ENCODE data around the gene ARFIP1.

Gene ARFIP1

DNA sequence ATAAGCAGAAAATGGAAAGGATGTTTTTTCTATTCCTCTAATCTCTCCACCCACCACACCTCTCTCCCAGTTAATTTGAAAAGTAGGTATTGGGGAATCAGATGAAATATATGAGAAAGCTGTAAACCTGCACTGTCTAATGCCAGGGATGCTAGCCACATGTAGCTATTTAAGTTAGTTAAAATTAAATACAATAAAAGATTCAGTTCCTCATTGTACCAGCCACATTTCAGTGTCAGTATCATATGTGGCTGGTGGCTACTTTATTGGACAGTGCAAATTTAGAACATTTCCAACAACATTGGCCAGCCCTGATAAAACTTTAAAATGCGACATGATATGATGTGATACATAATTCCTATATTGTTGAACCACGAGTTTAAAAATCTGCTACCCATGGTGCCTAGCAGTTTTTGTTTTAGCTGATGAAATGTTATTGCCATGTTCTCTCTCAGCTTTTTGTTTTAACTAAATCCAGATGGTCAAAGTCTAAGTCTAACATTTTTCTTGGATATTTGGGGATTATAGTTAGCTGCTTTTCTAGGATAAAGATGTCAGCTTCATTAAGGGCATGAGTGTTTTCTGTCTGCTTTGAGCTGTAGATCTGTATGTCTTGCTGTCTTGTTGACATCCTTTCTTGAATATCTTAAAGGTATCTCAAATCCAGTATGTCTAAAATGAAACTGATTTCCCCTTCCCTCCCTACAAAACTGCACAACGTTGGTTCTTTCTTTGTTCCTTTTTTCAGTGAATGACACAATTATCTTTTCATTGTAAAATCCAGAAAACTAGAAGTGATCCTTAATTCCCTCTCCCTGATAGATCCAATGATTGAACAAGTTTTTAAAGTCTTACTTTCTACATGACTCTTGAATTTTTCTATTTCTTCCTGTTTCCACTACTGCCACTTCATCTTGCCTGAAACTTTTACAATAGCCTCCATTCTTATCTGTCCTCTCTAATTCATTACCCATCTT, 6.2 kb downstream of the ARFIP1 start:
- Histone ChIP-seq H3K4me3 (ENCODE audit: low read depth, low read length) (no peak overlapping the region), H3K9me3 (ENCODE audit: control insufficient read depth, insufficient read depth, low read length) (no peaks in the 10 kb centered on the region), H3K27ac (ENCODE audit: low read depth, low read length) (no peak overlapping the region), H3K4me1 (ENCODE audit: control insufficient read depth, insufficient read depth, low read length) (peaks cover 2% of the 10 kb centered on the region; the same call in 1 of the 2 replicates), H3K9ac (ENCODE audit: low read depth, low read length) (no peak overlapping the region), H3K27me3 (ENCODE audit: control insufficient read depth, insufficient read depth, low read length) (no peaks in the 10 kb centered on the region), H3K36me3 (ENCODE audit: control insufficient read depth, insufficient read depth, low read length) (0 out of 2 replicates have a peak, but pooled peaks cover 7% of the 10 kb centered on the region)

DNA sequence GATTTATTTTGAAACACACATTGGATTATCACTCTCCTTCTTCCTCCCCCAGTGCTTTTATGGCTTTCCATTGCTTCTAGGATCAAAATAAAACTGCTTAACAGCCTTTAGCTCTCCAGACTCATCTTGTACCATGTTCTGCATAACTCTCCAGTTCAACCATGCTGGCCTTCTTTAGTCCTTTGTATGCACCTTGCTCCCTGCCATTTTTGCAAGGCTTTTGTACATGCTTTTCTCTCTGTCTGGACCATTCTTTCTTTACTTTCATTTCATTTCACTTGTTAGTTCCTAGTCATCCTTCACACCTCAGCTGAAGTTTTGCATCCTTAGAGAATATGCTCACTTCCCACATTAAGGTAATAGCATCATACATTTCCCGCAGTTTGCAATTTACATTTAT, 6.9 kb downstream of the ARFIP1 start:
- Histone ChIP-seq H3K36me3 (ENCODE audit: control insufficient read depth, insufficient read depth, low read length) (0 out of 2 replicates have a peak, but pooled peaks cover 7% of the 10 kb centered on the region), H3K4me1 (ENCODE audit: control insufficient read depth, insufficient read depth, low read length) (no peaks in the 10 kb centered on the region), H3K27ac (ENCODE audit: low read depth, low read length) (no peak overlapping the region), H3K9me3 (ENCODE audit: control insufficient read depth, insufficient read depth, low read length) (no peaks in the 10 kb centered on the region), H3K27me3 (ENCODE audit: control insufficient read depth, insufficient read depth, low read length) (no peaks in the 10 kb centered on the region), H3K4me3 (ENCODE audit: low read depth, low read length) (no peak overlapping the region), H3K9ac (ENCODE audit: low read depth, low read length) (no peak overlapping the region)

DNA sequence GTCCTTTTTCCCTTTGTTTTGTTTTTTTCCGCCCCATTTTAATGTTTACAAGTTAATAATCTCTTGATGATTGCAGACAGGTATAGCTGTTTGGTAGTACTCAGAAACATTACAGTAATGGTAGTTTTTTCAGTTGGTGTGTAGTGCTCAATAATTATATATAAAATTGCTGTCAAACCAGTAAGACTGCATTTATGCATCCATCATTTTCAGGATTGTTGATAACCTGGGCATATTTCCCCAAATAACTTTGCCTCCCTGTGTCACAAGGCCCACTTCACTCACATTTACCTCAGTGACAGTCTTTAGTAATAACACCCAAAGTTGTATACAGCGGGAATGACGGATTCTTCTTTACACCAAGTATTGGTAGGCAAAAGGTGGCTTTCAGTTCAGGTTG, 16.1 kb downstream of the ARFIP1 start:
- Histone ChIP-seq H3K27me3 (ENCODE audit: control insufficient read depth, insufficient read depth, low read length) (no peaks in the 10 kb centered on the region), H3K36me3 (ENCODE audit: control insufficient read depth, insufficient read depth, low read length) (no peaks in the 10 kb centered on the region), H3K9me3 (ENCODE audit: control insufficient read depth, insufficient read depth, low read length) (no peaks in the 10 kb centered on the region), H3K9ac (ENCODE audit: low read depth, low read length) (no peak overlapping the region), H3K4me1 (ENCODE audit: control insufficient read depth, insufficient read depth, low read length) (peaks cover 18% of the 10 kb centered on the region), H3K27ac (ENCODE audit: low read depth, low read length) (no peak overlapping the region), H3K4me3 (ENCODE audit: low read depth, low read length) (no peak overlapping the region)

DNA sequence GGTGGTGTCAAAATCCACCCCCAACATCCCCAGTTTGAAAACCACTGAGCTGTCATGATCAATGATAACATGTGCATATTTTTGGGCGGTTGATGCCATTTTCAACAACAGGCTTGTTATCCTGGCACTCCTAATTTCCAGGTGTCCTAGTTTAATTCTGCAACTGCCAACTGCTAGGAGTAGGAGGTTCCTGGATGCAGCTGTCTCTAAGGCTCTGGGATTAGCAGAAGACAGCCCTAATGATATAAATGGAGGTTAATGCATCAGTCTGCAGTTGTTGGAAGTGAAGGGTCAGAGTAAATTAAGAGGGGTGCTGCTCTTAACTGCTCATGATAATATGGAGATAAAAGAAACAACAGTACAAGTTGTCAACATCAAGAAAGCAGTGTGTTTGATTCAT, 23.8 kb downstream of the ARFIP1 start:
- Histone ChIP-seq H3K9ac (ENCODE audit: low read depth, low read length) (no peak overlapping the region), H3K9me3 (ENCODE audit: control insufficient read depth, insufficient read depth, low read length) (no peaks in the 10 kb centered on the region), H3K36me3 (ENCODE audit: control insufficient read depth, insufficient read depth, low read length) (no peaks in the 10 kb centered on the region), H3K4me3 (ENCODE audit: low read depth, low read length) (no peak overlapping the region), H3K27me3 (ENCODE audit: control insufficient read depth, insufficient read depth, low read length) (no peaks in the 10 kb centered on the region), H3K4me1 (ENCODE audit: control insufficient read depth, insufficient read depth, low read length) (peaks cover 11% of the 10 kb centered on the region), H3K27ac (ENCODE audit: low read depth, low read length) (no peak overlapping the region)

DNA sequence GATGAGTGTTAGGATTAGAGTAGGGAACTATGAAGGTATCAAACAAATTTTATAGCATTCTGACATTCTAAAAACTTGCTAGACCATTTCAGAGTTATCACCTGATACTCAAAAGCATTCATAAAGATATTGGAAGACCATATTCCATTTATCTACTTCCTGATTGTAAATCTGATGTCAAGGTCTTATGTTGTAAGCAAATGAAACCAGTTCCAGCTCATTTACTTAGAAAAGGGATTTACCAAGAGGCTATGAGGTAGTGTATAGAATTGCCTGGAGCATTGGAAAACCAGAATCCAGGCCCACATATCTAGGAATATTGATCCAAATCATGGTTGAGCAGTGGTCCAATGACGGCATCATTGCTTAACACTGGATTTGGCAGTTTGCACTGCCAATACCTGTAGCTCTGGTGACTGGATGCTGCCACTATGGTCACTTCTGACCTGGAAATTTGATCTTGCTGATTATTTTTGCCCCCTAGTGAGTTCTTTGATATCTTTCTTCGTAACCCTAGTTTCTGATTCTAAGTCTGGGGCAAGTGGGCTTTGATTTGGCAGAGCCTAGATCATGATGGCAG, 25.4 kb downstream of the ARFIP1 start:
- Histone ChIP-seq H3K27ac (ENCODE audit: low read depth, low read length) (no peak overlapping the region), H3K4me3 (ENCODE audit: low read depth, low read length) (no peak overlapping the region), H3K27me3 (ENCODE audit: control insufficient read depth, insufficient read depth, low read length) (no peaks in the 10 kb centered on the region), H3K4me1 (ENCODE audit: control insufficient read depth, insufficient read depth, low read length) (peaks cover 16% of the 10 kb centered on the region), H3K36me3 (ENCODE audit: control insufficient read depth, insufficient read depth, low read length) (no peaks in the 10 kb centered on the region), H3K9me3 (ENCODE audit: control insufficient read depth, insufficient read depth, low read length) (no peaks in the 10 kb centered on the region), H3K9ac (ENCODE audit: low read depth, low read length) (no peak overlapping the region)

DNA sequence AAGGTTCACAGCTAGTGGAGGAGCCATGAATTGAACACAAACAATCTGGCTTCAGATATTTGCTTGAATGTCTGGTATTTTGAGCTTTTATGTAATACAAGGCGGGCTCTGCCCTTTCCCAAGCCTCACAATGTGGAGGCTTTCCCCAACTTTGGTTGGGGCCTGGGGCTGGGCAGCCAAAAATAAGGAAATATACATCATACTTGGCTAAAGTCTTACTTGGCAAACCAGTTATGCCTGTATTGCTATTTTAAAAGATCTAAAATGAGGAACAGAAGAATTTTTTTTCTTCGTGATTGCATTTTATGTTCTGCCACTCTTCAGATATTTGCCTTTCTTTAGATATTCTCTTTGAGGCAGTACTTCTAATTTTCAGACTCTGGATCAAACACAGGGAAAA, 26.1 kb downstream of the ARFIP1 start:
- no peak overlapping the region for H3K4me3 ChIP-seq (ENCODE audit: low read depth, low read length)
- H3K27ac ChIP-seq (ENCODE audit: low read depth, low read length), result no peak overlapping the region
- H3K27me3 ChIP-seq (ENCODE audit: control insufficient read depth, insufficient read depth, low read length), result no peaks in the 10 kb centered on the region
- no peak overlapping the region for H3K9ac ChIP-seq (ENCODE audit: low read depth, low read length)
- no peaks in the 10 kb centered on the region for H3K36me3 ChIP-seq (ENCODE audit: control insufficient read depth, insufficient read depth, low read length)
- no peaks in the 10 kb centered on the region for H3K9me3 ChIP-seq (ENCODE audit: control insufficient read depth, insufficient read depth, low read length)
- peaks cover 13% of the 10 kb centered on the region for H3K4me1 ChIP-seq (ENCODE audit: control insufficient read depth, insufficient read depth, low read length)

DNA sequence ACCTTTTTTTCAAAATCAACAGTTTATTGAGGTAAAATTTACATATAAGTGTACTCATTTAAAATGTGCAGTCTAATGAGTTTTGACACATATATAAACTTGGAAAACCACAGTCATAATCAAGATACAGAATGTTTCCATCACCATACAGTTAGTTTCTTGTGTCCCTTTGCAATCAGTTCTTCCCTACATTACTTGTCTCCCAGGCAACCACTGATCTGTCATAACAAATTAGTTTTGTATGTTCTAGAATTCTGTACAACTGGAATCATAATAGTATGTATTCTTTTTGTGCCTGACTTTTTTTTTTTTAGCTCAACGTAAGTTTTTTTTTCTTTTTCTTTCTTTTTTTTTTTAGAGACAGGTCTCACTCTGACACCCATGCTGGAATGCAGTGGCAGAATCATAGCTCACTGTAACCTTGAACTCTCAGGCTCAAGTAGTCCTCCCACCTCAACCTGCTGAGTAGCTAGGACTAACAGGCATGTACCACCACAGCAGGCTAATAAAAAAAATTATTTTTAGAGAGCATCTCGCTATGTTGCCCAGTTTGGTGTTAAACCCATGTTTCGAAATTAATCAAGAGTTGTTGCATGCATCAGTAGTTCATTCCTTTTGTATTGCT, 26.9 kb downstream of the ARFIP1 start:
- Histone ChIP-seq H3K27ac (ENCODE audit: low read depth, low read length) (no peak overlapping the region), H3K4me1 (ENCODE audit: control insufficient read depth, insufficient read depth, low read length) (peaks cover 13% of the 10 kb centered on the region), H3K36me3 (ENCODE audit: control insufficient read depth, insufficient read depth, low read length) (no peaks in the 10 kb centered on the region), H3K9ac (ENCODE audit: low read depth, low read length) (no peak overlapping the region), H3K4me3 (ENCODE audit: low read depth, low read length) (no peak overlapping the region), H3K27me3 (ENCODE audit: control insufficient read depth, insufficient read depth, low read length) (no peaks in the 10 kb centered on the region), H3K9me3 (ENCODE audit: control insufficient read depth, insufficient read depth, low read length) (no peaks in the 10 kb centered on the region)

DNA sequence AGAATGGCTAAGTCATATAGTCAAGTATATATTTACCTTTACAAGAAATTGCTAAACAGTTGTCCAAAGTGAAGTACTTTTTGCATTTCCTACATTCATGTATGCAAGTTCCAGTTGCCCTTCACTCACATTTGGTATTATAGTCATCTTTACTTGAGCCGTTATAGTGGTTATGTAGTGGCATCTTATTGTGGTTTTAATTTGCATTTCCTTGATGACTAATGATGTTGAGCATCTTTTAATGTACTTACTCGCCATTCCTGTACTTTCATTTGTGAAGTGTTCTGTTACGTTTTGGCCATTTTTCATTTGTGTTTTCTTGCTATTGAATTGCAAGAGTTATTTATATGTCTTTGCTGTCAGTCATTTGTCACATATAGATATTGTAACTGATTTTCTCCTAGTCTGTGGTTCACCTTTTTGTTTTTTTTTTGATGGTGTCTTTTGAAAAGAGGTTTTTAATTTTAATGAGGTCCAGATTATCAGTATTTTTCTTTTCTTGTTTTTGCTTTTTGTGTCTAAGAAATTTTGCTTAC, 27.6 kb downstream of the ARFIP1 start:
- no peaks in the 10 kb centered on the region for H3K27me3 ChIP-seq (ENCODE audit: control insufficient read depth, insufficient read depth, low read length)
- H3K9ac ChIP-seq (ENCODE audit: low read depth, low read length), result no peak overlapping the region
- no peak overlapping the region for H3K27ac ChIP-seq (ENCODE audit: low read depth, low read length)
- H3K36me3 ChIP-seq (ENCODE audit: control insufficient read depth, insufficient read depth, low read length), result no peaks in the 10 kb centered on the region
- no peaks in the 10 kb centered on the region for H3K9me3 ChIP-seq (ENCODE audit: control insufficient read depth, insufficient read depth, low read length)
- H3K4me3 ChIP-seq (ENCODE audit: low read depth, low read length), result no peak overlapping the region
- H3K4me1 ChIP-seq (ENCODE audit: control insufficient read depth, insufficient read depth, low read length), result peaks cover 13% of the 10 kb centered on the region

DNA sequence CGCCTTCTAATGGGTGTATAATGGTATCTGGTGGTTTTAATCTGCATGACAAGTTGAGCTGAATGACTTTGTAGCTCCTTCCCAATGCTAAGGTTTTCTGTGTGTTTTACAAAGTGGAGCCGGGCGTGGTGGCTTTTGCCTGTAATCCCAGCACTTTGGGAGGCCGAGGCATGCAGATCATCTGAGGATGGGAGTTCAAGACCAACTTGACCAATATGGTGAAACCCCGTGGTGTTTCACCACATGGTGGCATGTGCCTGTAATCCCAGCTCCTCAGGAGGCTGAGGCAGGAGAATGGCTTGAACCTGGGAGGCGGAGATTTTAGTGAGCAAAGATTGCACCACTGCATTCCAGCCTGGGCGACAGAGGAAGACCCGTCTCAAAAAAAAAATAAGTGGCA, 28.9 kb downstream of the ARFIP1 start:
- H3K4me1 ChIP-seq (ENCODE audit: control insufficient read depth, insufficient read depth, low read length), result peaks cover 13% of the 10 kb centered on the region
- H3K27me3 ChIP-seq (ENCODE audit: control insufficient read depth, insufficient read depth, low read length), result no peaks in the 10 kb centered on the region
- no peak overlapping the region for H3K27ac ChIP-seq (ENCODE audit: low read depth, low read length)
- no peaks in the 10 kb centered on the region for H3K9me3 ChIP-seq (ENCODE audit: control insufficient read depth, insufficient read depth, low read length)
- H3K9ac ChIP-seq (ENCODE audit: low read depth, low read length), result no peak overlapping the region
- no peaks in the 10 kb centered on the region for H3K36me3 ChIP-seq (ENCODE audit: control insufficient read depth, insufficient read depth, low read length)
- H3K4me3 ChIP-seq (ENCODE audit: low read depth, low read length), result no peak overlapping the region

DNA sequence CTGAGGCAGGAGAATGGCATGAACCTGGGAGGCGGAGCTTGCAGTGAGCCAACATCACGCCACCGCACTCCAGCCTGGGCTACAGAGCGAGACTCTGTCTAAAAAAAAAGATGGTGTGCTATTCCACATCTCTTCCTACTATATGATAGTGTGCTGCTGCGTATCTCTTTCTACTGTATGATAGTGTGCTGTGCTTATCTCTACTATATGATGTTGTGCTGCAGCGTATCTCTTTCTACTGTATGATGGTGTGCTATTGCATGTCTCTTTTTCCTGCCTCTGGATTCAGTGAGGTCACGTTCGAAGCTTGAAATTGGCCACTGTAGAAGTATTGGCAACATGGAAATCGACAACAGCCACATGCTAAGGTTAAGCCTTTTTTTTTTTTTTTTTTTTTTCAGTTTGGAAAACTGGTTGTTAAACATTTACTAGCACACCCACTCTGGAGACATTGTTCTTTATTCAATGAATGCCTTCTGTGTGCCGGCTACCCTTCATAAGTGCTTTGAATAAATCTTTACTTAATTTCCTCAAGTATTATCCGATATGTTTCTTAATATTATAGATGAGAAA, 31.0 kb downstream of the ARFIP1 start:
- Histone ChIP-seq H3K9me3 (ENCODE audit: control insufficient read depth, insufficient read depth, low read length) (no peaks in the 10 kb centered on the region), H3K4me1 (ENCODE audit: control insufficient read depth, insufficient read depth, low read length) (peaks cover 13% of the 10 kb centered on the region), H3K36me3 (ENCODE audit: control insufficient read depth, insufficient read depth, low read length) (no peaks in the 10 kb centered on the region)

More for the DNA sequence above, 31.0 kb downstream of the ARFIP1 start:
- H3K9ac ChIP-seq (ENCODE audit: low read depth, low read length), result no peak overlapping the region
- H3K4me3 ChIP-seq (ENCODE audit: low read depth, low read length), result no peak overlapping the region
- no peaks in the 10 kb centered on the region for H3K27me3 ChIP-seq (ENCODE audit: control insufficient read depth, insufficient read depth, low read length)
- H3K27ac ChIP-seq (ENCODE audit: low read depth, low read length), result no peak overlapping the region
